GM18498 (cell line): ENCODE measurements around the gene PRKCQ.
"Not testable (repeated sequence)": the region's sequence is repeated elsewhere in the genome, so short reads cannot be mapped to it uniquely, and the experiment has no call there.

Experiments used
- ATAC-seq: cut with Tn5 transposase; IDR thresholded peaks from one replicate; pipeline ENCODE4 v1.9.1; 2021; ENCODE audit warnings: mild to moderate bottlenecking, moderate library complexity; ENCODE audit not compliant: unreplicated experiment

The PRKCQ gene

GRCh38 chr10:6390213-6390845, 189.7 kb downstream of the PRKCQ start:
- no peak for ATAC-seq

- ATAC-seq, result no peak
Observed at GRCh38 chr10:6388261-6388893, 191.7 kb downstream of the PRKCQ start.

- no peak for ATAC-seq
Observed at GRCh38 chr10:6386960-6387359, 193.1 kb downstream of the PRKCQ start.

- ATAC-seq, result no peak
Observed at GRCh38 chr10:6386346-6386745, 193.7 kb downstream of the PRKCQ start.

- ATAC-seq, result no peak
Observed at GRCh38 chr10:6385665-6386064, 194.4 kb downstream of the PRKCQ start.

GRCh38 chr10:6384847-6385246, 195.2 kb downstream of the PRKCQ start:
- no peak for ATAC-seq

GRCh38 chr10:6384031-6384430, 196.0 kb downstream of the PRKCQ start:
- no peak for ATAC-seq

- no peak for ATAC-seq
Observed at GRCh38 chr10:6383096-6383812, 196.8 kb downstream of the PRKCQ start.

- peak; percentile 84 for ATAC-seq
Observed at GRCh38 chr10:6382081-6382480, 198.0 kb downstream of the PRKCQ start.

GRCh38 chr10:6380478-6380877, 199.6 kb downstream of the PRKCQ start:
- not testable (repeated sequence) for ATAC-seq

GRCh38 chr10:6379015-6379776, 200.9 kb downstream of the PRKCQ start:
- ATAC-seq, result no peak
